ENCODE measurements around the gene CYGB.

The CYGB gene

DNA sequence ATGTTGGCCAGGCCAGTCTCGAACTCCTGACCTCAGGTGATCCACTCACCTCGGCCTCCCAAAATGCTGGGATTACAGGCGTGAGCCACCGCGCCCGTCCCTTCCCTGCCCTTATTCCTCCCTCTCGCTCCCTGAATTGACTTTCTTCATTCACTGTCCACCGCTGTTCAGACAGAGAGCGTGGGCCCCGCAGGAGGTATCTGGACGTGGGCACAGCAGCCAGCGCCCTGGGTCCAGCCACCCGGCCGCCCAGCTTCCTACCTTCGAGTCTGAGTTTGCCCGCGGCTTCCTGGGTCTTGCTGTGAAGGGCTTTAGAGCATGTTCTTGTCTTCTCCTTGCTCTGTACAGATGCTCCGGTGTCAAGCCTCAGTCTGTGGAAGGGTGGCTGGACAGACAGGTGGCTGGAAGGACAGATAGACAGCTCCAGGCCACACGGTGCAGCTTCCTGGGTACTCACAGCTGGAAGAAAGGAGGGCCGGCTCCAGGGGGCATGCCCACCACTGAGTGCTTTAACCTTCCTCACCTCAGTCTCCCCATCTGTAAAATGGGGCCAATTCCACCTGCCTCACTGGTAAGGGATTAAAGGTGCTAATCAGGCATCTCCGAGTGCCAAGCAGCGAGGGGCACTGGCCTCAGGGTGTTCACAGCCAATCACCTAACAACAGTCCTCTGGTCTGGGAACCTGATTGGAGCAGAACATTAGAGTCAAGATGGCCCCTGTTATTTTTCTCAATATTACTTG, 49.9 kb downstream of the CYGB start:
- H3K27me3 Mint-ChIP-seq: no peaks in the 10 kb centered on the region
- H3K27ac Mint-ChIP-seq: no peak overlapping the region
- H3K4me3 Mint-ChIP-seq: no peak overlapping the region
- peaks cover 2% of the 10 kb centered on the region for H3K36me3 Mint-ChIP-seq
- no peaks in the 10 kb centered on the region for H3K9me3 Mint-ChIP-seq (ENCODE audit: low read depth)
- peaks cover 18% of the 10 kb centered on the region for H3K4me1 Mint-ChIP-seq (ENCODE audit: low read depth)

- Mint-ChIP-seq H3K27me3 (no peaks in the 10 kb centered on the region), H3K4me1 (ENCODE audit: low read depth) (peaks cover 10% of the 10 kb centered on the region), H3K4me3 (no peak overlapping the region), H3K9me3 (ENCODE audit: low read depth) (no peaks in the 10 kb centered on the region), H3K36me3 (peaks cover 4% of the 10 kb centered on the region), H3K27ac (no peak overlapping the region)
These were observed 51.9 kb downstream of the CYGB start for GRCh38 chr17:76485569-76485968.

- Mint-ChIP-seq H3K4me1 (ENCODE audit: low read depth) (peaks cover 12% of the 10 kb centered on the region), H3K36me3 (peaks cover 4% of the 10 kb centered on the region), H3K27ac (no peak overlapping the region), H3K27me3 (no peaks in the 10 kb centered on the region), H3K4me3 (no peak overlapping the region), H3K9me3 (ENCODE audit: low read depth) (no peaks in the 10 kb centered on the region)
These were observed 53.2 kb downstream of the CYGB start for GRCh38 chr17:76484228-76484725.

DNA sequence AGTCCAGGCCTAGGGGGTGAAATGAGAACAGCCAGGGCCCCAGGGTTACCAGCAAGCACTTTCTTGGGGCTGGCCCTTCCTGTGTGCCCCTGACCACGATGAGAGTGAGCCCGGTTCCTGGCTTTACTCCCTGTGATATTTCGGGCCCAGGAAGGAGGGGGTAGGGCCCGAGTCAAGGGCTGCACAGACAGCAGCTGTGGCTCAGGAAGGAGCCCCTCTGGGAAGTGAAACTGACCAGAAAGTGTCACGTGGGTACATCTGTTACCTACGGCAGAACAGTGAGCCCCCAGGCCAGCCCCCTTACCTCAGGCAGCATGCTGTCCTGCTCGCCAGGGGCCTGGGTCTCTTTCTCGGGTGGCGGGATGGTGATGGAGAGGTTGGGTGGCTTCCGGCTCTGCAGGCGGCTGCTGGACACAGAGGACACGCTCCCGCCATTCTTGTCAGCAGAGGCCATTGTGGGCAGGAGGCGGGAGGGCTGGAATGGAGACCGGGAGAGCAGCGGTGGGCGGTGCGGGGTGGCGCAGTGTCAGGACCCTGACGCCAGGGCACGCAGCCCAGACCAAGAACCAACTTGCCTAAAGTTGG, 56.3 kb downstream of the CYGB start:
- Mint-ChIP-seq H3K9me3 (ENCODE audit: low read depth) (no peaks in the 10 kb centered on the region), H3K27me3 (no peaks in the 10 kb centered on the region), H3K36me3 (peaks cover 4% of the 10 kb centered on the region), H3K27ac (no peak overlapping the region), H3K4me1 (ENCODE audit: low read depth) (peaks cover 12% of the 10 kb centered on the region), H3K4me3 (no peak overlapping the region)

- H3K27ac Mint-ChIP-seq: peak overlapping the region; percentile 5
- no peaks in the 10 kb centered on the region for H3K27me3 Mint-ChIP-seq
- no peaks in the 10 kb centered on the region for H3K9me3 Mint-ChIP-seq (ENCODE audit: low read depth)
- peaks cover 4% of the 10 kb centered on the region for H3K36me3 Mint-ChIP-seq
- no peak overlapping the region for H3K4me3 Mint-ChIP-seq
- H3K4me1 Mint-ChIP-seq (ENCODE audit: low read depth): peaks cover 12% of the 10 kb centered on the region
These were observed 56.9 kb downstream of the CYGB start for GRCh38 chr17:76480632-76481031.

GRCh38 chr17:76479515-76480060, 57.9 kb downstream of the CYGB start:
- no peak overlapping the region for H3K27ac Mint-ChIP-seq
- H3K9me3 Mint-ChIP-seq (ENCODE audit: low read depth): no peaks in the 10 kb centered on the region
- peaks cover 4% of the 10 kb centered on the region for H3K36me3 Mint-ChIP-seq
- no peak overlapping the region for H3K4me3 Mint-ChIP-seq
- no peaks in the 10 kb centered on the region for H3K27me3 Mint-ChIP-seq
- H3K4me1 Mint-ChIP-seq (ENCODE audit: low read depth): peaks cover 12% of the 10 kb centered on the region

DNA sequence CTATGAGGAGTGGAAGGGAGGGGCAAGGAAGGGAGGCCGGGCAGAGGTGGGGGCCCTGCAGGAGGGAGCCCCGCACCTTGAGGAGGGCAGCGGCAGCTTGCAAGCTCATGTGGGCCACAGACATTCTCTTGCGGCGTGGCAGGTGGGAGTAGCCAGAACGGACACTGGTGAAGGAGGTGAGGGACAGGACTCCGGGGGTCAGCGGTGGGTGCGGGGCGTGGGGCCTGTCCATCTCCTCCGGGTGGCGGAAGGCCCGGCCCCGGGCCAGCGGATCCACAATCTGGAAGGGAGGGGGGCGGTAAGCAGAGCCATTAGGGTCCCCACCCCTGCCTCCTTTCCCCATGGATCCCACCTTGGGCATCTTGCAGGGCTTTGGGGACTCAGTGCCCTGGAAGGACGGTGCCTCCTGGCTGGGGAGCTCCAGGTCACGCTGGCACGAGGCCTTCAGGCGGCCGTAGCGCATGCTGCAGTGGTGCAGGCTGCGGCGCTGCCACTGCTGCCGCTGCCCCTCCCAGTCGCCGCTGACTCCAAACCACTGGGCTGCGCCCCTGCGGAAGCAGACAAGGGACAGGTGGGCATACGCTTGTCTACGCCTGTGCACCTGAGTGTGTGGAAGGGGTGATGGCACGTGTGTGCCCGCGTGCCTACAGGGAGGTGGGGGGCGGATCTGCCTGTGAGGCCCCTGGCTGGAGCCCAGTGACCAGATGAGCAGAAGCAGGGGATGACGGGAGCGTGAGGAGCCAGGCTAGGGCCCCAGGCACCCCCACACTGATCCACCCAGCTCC, 58.6 kb downstream of the CYGB start:
- Mint-ChIP-seq H3K27me3 (no peaks in the 10 kb centered on the region), H3K4me1 (ENCODE audit: low read depth) (peaks cover 12% of the 10 kb centered on the region), H3K36me3 (peaks cover 2% of the 10 kb centered on the region), H3K9me3 (ENCODE audit: low read depth) (no peaks in the 10 kb centered on the region), H3K27ac (no peak overlapping the region), H3K4me3 (no peak overlapping the region)

DNA sequence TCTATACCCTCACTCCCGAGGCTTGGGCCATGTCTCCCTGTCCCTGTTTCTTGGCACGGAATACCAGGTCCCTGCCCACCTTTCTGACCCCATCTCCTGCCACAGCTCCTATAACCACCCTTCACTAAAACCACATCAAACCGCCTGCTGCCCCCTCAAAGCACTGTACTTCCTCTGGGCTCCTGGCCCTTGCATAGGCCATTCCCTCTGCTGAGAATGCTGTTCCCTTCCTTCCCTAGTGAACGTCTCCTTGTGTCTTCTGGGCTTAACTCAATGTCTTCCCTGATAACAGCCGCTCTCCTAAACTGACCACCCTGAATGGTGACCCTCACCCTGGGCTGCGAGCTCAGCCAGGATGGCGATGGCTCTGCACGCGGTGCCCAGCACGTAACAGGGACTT, 59.4 kb downstream of the CYGB start:
- H3K36me3 Mint-ChIP-seq: peaks cover 2% of the 10 kb centered on the region
- no peak overlapping the region for H3K4me3 Mint-ChIP-seq
- no peaks in the 10 kb centered on the region for H3K9me3 Mint-ChIP-seq (ENCODE audit: low read depth)
- no peak overlapping the region for H3K27ac Mint-ChIP-seq
- H3K27me3 Mint-ChIP-seq: no peaks in the 10 kb centered on the region
- peaks cover 12% of the 10 kb centered on the region for H3K4me1 Mint-ChIP-seq (ENCODE audit: low read depth)

GRCh38 chr17:76477576-76477975, 59.9 kb downstream of the CYGB start:
- no peak overlapping the region for H3K27ac Mint-ChIP-seq

More at GRCh38 chr17:76477576-76477975, 59.9 kb downstream of the CYGB start:
- H3K4me1 Mint-ChIP-seq (ENCODE audit: low read depth): peaks cover 12% of the 10 kb centered on the region
- H3K27me3 Mint-ChIP-seq: no peaks in the 10 kb centered on the region
- no peak overlapping the region for H3K4me3 Mint-ChIP-seq
- no peaks in the 10 kb centered on the region for H3K9me3 Mint-ChIP-seq (ENCODE audit: low read depth)
- peaks cover 2% of the 10 kb centered on the region for H3K36me3 Mint-ChIP-seq
